HG03095 (cell line): ENCODE measurements around the gene PELI1.
"Not testable (repeated sequence)": the region's sequence is repeated elsewhere in the genome, so short reads cannot be mapped to it uniquely, and the experiment has no call there.

ENCODE experiments used
- ATAC-seq: cut with Tn5 transposase; IDR thresholded peaks from one replicate; pipeline ENCODE4 v1.9.1; 2021; ENCODE audit warnings: moderate library complexity; ENCODE audit not compliant: unreplicated experiment

The PELI1 gene

GRCh38 chr2:64124168-64124567 lies 20.1 kb downstream of the PELI1 start:
- ATAC-seq: no peak

- no peak for ATAC-seq
Measured at GRCh38 chr2:64123740-64124139, 20.5 kb downstream of the PELI1 start.

GRCh38 chr2:64122358-64122757 lies 21.9 kb downstream of the PELI1 start:
- no peak for ATAC-seq

- no peak for ATAC-seq
Measured at GRCh38 chr2:64120928-64121327, 23.3 kb downstream of the PELI1 start.

GRCh38 chr2:64120008-64120407 lies 24.2 kb downstream of the PELI1 start:
- no peak for ATAC-seq

GRCh38 chr2:64119369-64119768 lies 24.9 kb downstream of the PELI1 start:
- no peak for ATAC-seq

GRCh38 chr2:64115808-64116598 lies 28.2 kb downstream of the PELI1 start:
- ATAC-seq: no peak

- peak; percentile 42 for ATAC-seq
Measured at GRCh38 chr2:64114912-64115277, 29.3 kb downstream of the PELI1 start.

- peak; percentile 28 for ATAC-seq
Measured at GRCh38 chr2:64114063-64114911, 29.9 kb downstream of the PELI1 start.

GRCh38 chr2:64112016-64112415 lies 32.2 kb downstream of the PELI1 start:
- no peak for ATAC-seq

- no peak for ATAC-seq
Measured at GRCh38 chr2:64111426-64111825, 32.8 kb downstream of the PELI1 start.

GRCh38 chr2:64108666-64109241 lies 35.5 kb downstream of the PELI1 start:
- ATAC-seq: no peak

- ATAC-seq: no peak
Measured at GRCh38 chr2:64106481-64106880, 37.7 kb downstream of the PELI1 start.

GRCh38 chr2:64105670-64106461 lies 38.4 kb downstream of the PELI1 start:
- no peak for ATAC-seq

- no peak for ATAC-seq
Measured at GRCh38 chr2:64104933-64105332, 39.3 kb downstream of the PELI1 start.

GRCh38 chr2:64102736-64103135 lies 41.5 kb downstream of the PELI1 start:
- ATAC-seq: not testable (repeated sequence)

- peak; percentile 57 for ATAC-seq
Measured at GRCh38 chr2:64101141-64101591, 43.1 kb downstream of the PELI1 start.

GRCh38 chr2:64100584-64100983 lies 43.6 kb downstream of the PELI1 start:
- ATAC-seq: not testable (repeated sequence)

- ATAC-seq: no peak
Measured at GRCh38 chr2:64094663-64095382, 49.4 kb downstream of the PELI1 start.

- ATAC-seq: no peak
Measured at GRCh38 chr2:64093341-64093740, 50.9 kb downstream of the PELI1 start.
